Measurements from ENCODE around the gene SCFD2. TPM values are rescaled to one million over a fixed set of nuclear protein-coding genes. Genes with fewer than 3 reads are reported as not detected.

The SCFD2 gene
- total RNA-seq, 1 experiment from 2014 or later, result 36.6 TPM

DNA sequence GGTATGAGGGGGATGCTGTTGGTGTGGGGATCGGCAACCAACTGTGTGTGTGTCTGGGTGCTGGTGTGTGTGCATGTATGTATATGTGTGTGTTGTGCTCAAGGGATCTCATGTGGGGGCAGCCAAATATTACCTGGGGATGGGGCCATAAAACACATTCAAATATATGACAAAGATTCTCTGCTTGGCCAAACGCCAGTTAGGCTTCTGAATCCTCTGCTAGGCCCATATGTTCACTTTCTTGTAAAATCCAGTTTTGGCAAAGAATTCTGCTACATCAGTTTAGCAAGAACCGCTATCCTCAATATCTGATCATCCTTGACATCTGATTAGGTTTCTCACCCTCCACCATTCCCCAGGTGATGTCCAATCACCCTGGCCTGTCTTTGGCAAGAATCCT is 397.2 kb downstream of the SCFD2 start:
- Histone ChIP-seq H3K9ac (ENCODE audit: low read length) (no peak overlapping the region), H3K9me3 (ENCODE audit: low read length) (no peaks in the 10 kb centered on the region), H3K36me3 (ENCODE audit: low read depth, low read length) (no peaks in the 10 kb centered on the region), H3K4me2 (ENCODE audit: low read length) (no peak overlapping the region), H4K20me1 (ENCODE audit: low read length) (no peaks in the 10 kb centered on the region), H3K4me3 (ENCODE audit: low read length) (no peak overlapping the region), H3K27ac (ENCODE audit: low read length) (no peak overlapping the region), H3K79me2 (ENCODE audit: low read length) (no peaks in the 10 kb centered on the region), H2AFZ (ENCODE audit: low read length) (no peak overlapping the region), H3K9me2 (replicated peaks; ENCODE audit: low read length) (no peaks in the 10 kb centered on the region), H3F3A (ENCODE audit: low read length, unreplicated experiment) (no peaks in the 10 kb centered on the region), H3K4me1 (ENCODE audit: insufficient read depth, low read length) (no peaks in the 10 kb centered on the region), H3K27me3 (ENCODE audit: low read length) (no peaks in the 10 kb centered on the region)
- intact Hi-C loops (cut with micrococcal nuclease), result no loop called here
- ATAC-seq, result no peak
- ChIA-PET CTCF (no interaction called here), POLR2A (ENCODE audit: unreplicated experiment) (no interaction called here)
- TF ChIP-seq EZH2 (IDR thresholded peaks at IDR 0.05; ENCODE audit: low read length, unreplicated experiment) (no peak), EZH2phosphoT487 (IDR thresholded peaks at IDR 0.05; ENCODE audit: borderline replicate concordance, low read length) (no peak)
- TF ChIP-seq, protein P1, sequence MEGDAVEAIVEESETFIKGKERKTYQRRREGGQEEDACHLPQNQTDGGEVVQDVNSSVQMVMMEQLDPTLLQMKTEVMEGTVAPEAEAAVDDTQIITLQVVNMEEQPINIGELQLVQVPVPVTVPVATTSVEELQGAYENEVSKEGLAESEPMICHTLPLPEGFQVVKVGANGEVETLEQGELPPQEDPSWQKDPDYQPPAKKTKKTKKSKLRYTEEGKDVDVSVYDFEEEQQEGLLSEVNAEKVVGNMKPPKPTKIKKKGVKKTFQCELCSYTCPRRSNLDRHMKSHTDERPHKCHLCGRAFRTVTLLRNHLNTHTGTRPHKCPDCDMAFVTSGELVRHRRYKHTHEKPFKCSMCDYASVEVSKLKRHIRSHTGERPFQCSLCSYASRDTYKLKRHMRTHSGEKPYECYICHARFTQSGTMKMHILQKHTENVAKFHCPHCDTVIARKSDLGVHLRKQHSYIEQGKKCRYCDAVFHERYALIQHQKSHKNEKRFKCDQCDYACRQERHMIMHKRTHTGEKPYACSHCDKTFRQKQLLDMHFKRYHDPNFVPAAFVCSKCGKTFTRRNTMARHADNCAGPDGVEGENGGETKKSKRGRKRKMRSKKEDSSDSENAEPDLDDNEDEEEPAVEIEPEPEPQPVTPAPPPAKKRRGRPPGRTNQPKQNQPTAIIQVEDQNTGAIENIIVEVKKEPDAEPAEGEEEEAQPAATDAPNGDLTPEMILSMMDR (conservative IDR thresholded peaks at IDR 0.05; ENCODE audit: low read depth, low read length), result no peak
- no TSS peak for BruUV-seq (replicated peaks)
- DNase-seq, result no peak

DNA sequence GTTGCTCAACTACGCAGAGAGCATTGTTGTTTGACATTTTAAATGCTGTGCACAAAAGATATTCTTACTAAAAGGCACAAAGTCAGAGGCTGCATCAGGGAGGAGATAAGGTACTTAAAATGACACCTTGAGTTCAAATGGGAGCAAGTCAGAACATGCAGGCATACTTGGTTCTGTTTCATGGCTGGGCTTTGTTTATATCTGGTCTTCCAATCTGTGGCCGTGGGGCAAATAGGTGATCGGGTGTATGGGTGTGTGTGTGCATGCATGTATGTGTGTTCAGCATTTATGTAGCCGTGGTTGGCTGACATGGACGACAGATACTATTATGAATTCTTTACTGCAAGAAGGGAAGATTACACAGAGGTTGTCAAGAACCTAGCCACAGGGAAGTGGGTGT is 397.6 kb downstream of the SCFD2 start:
- no peak overlapping the region for H3K27ac ChIP-seq (ENCODE audit: low read length)
- H3K9ac ChIP-seq (ENCODE audit: low read length), result no peak overlapping the region
- no peaks in the 10 kb centered on the region for H4K20me1 ChIP-seq (ENCODE audit: low read length)
- no peaks in the 10 kb centered on the region for H3K27me3 ChIP-seq (ENCODE audit: low read length)
- H3F3A ChIP-seq (ENCODE audit: low read length, unreplicated experiment), result no peaks in the 10 kb centered on the region
- H3K4me3 ChIP-seq (ENCODE audit: low read length), result no peak overlapping the region
- H2AFZ ChIP-seq (ENCODE audit: low read length), result no peak overlapping the region
- H3K9me2 ChIP-seq (replicated peaks; ENCODE audit: low read length), result no peaks in the 10 kb centered on the region
- intact Hi-C loops (cut with micrococcal nuclease), result no loop called here
- no peaks in the 10 kb centered on the region for H3K4me1 ChIP-seq (ENCODE audit: insufficient read depth, low read length)
- BruUV-seq (replicated peaks), result no TSS peak
- H3K36me3 ChIP-seq (ENCODE audit: low read depth, low read length), result no peaks in the 10 kb centered on the region
- DNase-seq (no peak), ATAC-seq (no peak)
- CTCF ChIA-PET, result no interaction called here
- POLR2A ChIA-PET (ENCODE audit: unreplicated experiment), result no interaction called here
- TF ChIP-seq, protein P1 (conservative IDR thresholded peaks at IDR 0.05; ENCODE audit: low read depth, low read length), result no peak
- TF ChIP-seq EZH2phosphoT487 (IDR thresholded peaks at IDR 0.05; ENCODE audit: borderline replicate concordance, low read length) (no peak), EZH2 (IDR thresholded peaks at IDR 0.05; ENCODE audit: low read length, unreplicated experiment) (no peak)
- no peaks in the 10 kb centered on the region for H3K79me2 ChIP-seq (ENCODE audit: low read length)
- H3K9me3 ChIP-seq (ENCODE audit: low read length), result no peaks in the 10 kb centered on the region
- no peak overlapping the region for H3K4me2 ChIP-seq (ENCODE audit: low read length)

DNA sequence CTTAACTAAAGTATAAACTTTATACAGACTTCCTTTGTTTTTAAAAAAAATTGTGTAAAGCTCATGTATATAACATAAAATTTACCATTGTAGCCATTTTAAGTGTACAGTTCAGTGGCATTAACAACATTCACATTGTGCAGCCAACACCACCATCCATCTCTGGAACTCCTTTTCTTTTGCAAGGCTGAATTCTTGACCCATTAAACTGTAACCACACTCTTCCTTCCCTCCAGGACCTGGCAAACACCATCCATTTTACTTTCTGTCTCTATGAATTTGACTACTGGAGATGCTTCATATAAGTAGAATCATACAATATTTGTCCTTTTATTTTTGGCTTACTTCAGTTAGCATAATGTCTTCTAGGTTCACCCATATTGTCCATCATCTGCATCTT is 399.1 kb downstream of the SCFD2 start:
- no peak overlapping the region for H3K27ac ChIP-seq (ENCODE audit: low read length)
- H3K79me2 ChIP-seq (ENCODE audit: low read length), result no peaks in the 10 kb centered on the region
- no TSS peak for BruUV-seq (replicated peaks)
- no peaks in the 10 kb centered on the region for H3K4me1 ChIP-seq (ENCODE audit: insufficient read depth, low read length)
- no peaks in the 10 kb centered on the region for H3K36me3 ChIP-seq (ENCODE audit: low read depth, low read length)
- no peaks in the 10 kb centered on the region for H3K9me2 ChIP-seq (replicated peaks; ENCODE audit: low read length)
- H3K9ac ChIP-seq (ENCODE audit: low read length), result no peak overlapping the region
- DNase-seq (no peak), ATAC-seq (no peak)
- H3K4me3 ChIP-seq (ENCODE audit: low read length), result no peak overlapping the region
- TF ChIP-seq EZH2 (IDR thresholded peaks at IDR 0.05; ENCODE audit: low read length, unreplicated experiment) (no peak), EZH2phosphoT487 (IDR thresholded peaks at IDR 0.05; ENCODE audit: borderline replicate concordance, low read length) (no peak)
- TF ChIP-seq, protein P1 (conservative IDR thresholded peaks at IDR 0.05; ENCODE audit: low read depth, low read length), result no peak
- no peaks in the 10 kb centered on the region for H3K27me3 ChIP-seq (ENCODE audit: low read length)
- intact Hi-C loops (cut with micrococcal nuclease), result no loop called here
- ChIA-PET POLR2A (ENCODE audit: unreplicated experiment) (no interaction called here), CTCF (no interaction called here)
- no peak overlapping the region for H2AFZ ChIP-seq (ENCODE audit: low read length)
- H4K20me1 ChIP-seq (ENCODE audit: low read length), result no peaks in the 10 kb centered on the region
- no peaks in the 10 kb centered on the region for H3F3A ChIP-seq (ENCODE audit: low read length, unreplicated experiment)
- H3K4me2 ChIP-seq (ENCODE audit: low read length), result no peak overlapping the region
- H3K9me3 ChIP-seq (ENCODE audit: low read length), result no peaks in the 10 kb centered on the region

Data from PC-3 (cell line).